Hematopoietic multipotent progenitor cell treated with erythropoietin and hydrocortisone succinate and interleukin-3 and kit ligand, for 6 days (in vitro differentiated cells): ENCODE measurements around the gene CIRBP.

Experiments used
- DNase-seq: peaks from one replicate; pipeline ENCODE4 v3.0.0-alpha.2; 2015

The CIRBP gene

DNA sequence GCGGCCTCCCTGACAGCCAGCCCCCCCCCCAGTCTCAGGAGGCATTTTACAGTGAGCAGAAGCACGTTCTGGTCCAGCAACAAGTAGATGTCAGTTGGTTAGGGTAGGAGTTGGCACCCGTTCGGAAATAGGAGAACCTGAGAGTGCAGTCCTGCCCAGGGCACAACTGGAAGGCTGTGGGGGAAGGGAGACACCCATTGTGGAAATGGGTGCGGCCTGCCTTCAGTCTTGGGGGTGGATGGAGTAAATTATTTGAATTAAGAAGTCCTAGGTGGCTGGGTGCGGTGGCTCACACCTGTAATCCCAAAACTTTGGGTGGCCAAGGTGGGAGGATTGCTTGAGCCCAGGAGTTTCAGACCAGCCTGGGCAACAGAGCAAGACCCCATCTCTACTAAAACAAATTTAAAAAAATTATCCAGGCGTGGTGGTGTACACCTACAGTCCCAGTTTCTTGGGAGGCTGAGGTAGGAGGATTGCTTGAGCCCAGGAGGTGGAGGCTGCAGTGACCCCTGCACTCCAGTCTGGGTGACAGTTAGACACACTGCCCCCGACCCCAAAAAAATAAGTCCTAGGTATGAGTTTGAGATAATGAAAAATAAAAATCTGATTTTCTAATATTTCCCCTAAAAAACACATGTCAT, 1.2 kb downstream of the CIRBP start:
- DNase-seq: peak; percentile 72

DNA sequence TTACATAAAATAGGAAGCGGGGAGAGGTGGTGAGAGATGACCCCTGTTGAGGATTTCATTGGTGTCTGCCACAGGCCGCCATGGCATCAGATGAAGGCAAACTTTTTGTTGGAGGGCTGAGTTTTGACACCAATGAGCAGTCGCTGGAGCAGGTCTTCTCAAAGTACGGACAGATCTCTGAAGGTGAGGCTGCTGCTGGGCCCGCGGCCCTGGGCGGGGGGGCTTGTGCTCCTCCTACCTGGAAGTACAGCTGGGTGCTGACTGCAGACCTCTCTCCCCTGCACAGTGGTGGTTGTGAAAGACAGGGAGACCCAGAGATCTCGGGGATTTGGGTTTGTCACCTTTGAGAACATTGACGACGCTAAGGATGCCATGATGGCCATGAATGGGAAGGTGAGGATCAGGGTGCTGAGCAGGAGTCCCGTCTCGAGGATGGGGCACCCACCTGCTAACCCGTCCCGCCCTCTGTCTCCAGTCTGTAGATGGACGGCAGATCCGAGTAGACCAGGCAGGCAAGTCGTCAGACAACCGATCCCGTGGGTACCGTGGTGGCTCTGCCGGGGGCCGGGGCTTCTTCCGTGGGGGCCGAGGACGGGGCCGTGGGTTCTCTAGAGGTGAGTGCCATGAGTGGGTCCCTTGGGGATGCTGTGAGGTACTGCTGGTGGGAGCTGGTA, 1.9 kb downstream of the CIRBP start:
- DNase-seq: no peak

DNA sequence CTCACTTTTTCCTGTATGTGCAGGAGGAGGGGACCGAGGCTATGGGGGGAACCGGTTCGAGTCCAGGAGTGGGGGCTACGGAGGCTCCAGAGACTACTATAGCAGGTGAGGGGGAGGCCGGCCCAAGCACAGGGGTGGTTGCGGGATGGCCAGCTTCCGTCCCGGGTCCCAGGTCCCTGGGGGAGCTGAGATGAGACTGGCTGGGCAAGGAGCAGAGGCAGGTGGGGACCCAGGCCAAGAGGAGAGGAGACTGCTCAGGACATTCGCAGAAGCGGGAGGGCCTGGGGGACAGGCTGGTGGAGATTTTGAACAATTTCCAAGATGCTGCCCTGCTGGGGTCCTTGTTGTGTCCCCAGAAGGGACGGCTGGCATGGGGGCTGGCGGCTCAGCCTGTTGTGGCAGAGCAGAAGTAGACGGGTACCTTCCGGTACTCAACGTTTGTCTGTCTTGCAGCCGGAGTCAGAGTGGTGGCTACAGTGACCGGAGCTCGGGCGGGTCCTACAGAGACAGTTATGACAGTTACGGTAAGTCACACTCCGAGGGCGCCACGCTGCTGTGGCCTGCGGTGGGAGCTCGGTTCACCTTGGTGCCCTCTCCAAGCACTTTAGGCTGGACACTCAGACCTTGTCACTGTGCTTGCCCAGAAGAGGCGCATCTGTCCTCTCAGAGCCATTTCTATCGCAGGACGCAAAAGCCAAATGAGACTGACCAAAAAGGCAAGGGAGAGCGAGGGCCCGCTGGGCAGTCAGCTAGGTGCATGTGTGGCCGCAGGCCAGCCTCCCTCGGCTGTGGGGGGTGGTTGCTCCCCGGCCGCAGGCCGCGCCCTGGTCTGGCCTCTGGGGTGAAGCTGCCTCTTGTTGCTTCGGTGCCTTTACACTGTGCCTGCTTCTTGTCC, 2.6 kb downstream of the CIRBP start:
- no peak for DNase-seq

DNA sequence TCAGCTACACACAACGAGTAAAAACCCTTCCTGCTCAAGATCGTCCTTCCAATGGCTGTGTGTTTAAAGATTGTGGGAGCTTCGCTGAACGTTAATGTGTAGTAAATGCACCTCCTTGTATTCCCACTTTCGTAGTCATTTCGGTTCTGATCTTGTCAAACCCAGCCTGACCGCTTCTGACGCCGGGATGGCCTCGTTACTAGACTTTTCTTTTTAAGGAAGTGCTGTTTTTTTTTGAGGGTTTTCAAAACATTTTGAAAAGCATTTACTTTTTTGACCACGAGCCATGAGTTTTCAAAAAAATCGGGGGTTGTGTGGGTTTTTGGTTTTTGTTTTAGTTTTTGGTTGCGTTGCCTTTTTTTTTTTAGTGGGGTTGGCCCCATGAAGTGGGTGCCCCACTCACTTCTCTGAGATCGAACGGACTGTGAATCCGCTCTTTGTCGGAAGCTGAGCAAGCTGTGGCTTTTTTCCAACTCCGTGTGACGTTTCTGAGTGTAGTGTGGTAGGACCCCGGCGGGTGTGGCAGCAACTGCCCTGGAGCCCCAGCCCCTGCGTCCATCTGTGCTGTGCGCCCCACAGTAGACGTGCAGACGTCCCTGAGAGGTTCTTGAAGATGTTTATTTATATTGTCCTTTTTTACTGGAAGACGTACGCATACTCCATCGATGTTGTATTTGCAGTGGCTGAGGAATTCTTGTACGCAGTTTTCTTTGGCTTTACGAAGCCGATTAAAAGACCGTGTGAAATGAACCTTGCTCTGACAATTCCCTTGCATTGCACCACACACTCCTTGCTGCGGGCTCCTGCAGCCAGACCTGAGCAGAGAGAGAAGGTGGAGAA, 3.5 kb downstream of the CIRBP start:
- DNase-seq: no peak

DNA sequence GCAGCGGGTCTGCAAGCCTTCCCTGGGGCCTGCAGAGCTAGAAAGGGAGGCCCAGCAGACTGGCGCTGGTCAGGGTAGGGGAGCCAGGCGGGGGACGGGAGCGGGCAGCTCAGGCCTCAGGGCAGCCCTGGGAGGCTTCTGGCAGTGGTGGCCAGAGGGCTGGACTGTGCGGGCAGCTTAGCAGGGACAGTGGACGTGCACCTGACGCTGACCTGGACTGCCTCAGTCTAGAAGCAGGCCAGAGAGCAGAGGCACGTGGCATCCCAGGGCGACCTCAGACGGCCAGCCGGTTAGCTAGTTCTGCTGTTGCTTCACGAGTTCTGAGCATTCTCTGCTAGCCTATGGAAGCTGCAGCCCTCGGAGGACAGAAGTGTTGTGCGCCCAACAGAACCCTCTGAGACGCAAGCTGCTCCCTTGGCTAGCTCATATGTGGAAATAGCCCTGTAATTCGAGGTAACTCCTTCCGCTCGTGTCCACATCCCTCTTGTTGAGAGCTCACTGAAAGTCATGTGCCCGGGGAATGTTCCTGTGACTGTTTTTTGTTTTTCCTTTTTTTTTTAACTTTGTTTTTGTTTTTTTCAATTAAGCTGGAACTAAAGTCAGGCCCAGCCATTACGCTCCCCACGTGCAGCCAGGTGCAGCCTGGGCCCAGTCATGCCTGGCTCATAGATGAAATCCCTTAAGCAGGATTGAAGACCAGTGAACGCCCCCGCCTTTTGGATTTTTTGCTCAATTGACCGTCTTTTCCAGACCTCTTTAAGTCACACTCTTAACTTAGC, 4.3 kb downstream of the CIRBP start:
- DNase-seq: no peak

DNA sequence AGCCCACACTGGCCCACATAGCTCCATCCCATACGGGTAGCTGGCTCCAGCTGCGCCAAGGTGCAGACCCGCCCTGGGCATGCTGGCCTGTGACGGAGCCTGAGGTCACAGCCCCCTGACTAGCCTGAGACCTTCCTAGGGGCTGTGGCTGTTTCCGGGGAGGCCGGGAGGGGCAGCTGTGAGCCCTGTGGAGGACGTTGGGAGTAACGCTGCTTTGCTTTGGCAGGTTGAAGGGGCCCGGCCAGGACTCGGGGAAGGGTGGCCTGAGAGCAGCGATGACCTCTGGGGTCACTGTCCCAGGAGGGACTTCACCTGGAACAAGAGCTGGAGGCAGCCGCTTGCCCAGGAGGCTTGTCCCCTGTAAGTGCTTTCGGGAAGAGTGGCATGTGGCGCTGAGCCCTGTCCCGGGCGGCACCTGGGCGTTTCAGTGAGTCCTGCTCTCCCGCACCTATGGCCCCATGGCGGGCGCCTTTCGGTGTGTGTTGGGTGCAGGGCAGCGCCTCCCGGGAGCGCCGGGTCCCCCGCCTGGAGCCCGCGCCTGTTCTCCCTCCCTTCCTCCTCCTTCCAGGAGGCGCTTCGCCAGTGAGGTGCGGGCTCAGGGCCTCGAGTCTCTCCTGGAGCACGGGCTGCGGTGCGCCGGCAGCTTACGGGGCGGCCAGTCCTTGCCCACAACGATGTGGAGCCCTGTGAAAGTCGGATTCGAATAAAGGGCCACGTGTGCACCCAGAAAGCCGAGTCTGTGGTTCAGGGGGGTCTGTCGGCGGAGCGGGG, 5.1 kb downstream of the CIRBP start:
- no peak for DNase-seq

DNA sequence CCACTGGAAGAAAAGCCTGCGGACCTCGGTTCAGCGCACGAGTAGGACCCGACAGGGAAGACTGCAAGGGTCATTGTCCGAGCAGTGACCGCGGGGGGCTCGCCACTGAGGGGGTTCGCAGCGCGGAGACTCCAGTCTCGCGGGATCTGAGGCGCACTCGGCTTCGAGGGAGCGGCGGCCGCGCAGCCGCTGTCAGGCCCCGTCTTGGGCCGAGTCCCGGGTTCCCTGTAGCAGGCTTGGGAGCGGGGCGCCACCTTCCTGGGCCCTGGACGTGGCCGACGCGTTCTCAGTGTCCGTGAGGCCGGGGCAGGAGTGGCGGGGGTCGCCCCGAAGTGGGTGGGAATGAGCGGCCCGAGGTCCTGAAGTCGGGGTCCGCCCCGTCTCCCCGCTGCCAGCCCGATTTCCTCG, 5.7 kb downstream of the CIRBP start:
- no peak for DNase-seq

DNA sequence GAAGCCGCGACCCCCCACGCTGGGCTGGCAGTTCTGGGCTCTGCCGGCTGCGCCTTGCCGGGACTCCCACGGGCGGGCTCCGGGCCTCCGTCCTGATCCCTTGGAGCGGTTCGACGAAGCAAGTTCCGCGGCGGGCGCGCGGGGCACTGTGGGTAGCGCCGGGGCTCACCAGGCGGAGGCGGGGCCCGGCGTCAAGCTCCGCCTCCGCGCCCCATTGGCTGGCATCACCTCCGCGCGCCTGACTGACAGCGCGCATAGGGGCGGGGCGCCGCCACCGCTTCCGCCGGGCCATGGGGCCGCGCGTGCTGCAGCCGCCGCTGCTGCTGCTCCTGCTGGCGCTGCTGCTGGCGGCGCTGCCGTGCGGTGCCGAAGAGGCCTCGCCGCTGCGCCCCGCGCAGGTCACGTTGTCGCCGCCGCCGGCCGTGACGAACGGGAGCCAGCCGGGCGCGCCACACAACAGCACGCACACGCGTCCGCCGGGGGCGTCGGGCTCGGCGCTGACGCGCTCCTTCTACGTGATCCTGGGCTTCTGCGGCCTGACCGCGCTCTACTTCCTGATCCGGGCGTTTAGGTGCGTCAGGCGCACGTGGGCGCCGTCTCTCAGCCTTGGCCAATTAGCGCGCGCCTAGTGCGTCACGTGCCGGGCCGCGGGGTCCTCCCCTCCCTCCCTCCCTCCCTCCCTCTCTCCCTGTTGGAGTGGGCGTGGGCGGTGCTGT, 6.3 kb downstream of the CIRBP start, which contains the start of gene FAM174C:
Gene FAM174C (plus strand): TSS at position 271 of the 716 bp plus-strand sequence. CDS start 20 bp downstream, at position 291.
- DNase-seq: peak; percentile 98

DNA sequence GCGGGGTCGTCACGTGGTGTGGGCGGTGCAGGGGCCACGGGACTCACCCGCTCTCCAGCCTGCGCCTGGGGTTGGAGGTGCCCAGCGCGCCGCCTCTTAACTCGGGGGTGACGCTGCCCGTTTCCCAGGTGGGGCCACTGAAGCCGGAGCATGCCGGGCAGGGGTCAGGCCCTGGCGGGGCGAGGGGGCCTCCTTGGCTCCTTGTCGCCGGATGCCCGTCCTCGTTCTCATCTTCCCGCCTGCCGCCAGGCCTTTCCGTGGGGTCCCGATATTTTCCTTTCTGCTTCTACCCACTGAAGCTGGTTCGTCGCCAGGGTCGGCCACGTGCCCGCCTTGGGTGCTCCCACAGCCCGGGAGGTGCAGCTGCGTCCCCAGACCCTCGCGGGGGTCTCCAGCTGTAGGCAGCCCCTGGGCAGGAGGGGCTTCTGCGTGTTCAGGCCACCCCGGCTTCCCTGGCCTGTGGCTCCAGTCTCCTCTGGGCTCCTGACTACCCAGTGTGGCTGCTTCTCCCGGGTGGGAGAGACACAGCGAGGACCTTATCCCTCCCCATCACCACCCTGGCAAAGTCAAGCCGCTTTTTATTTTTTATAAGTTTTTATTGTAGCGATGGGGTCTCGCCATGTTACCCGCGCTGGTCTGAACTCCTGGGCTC, 7.0 kb downstream of the CIRBP start:
- no peak for DNase-seq

DNA sequence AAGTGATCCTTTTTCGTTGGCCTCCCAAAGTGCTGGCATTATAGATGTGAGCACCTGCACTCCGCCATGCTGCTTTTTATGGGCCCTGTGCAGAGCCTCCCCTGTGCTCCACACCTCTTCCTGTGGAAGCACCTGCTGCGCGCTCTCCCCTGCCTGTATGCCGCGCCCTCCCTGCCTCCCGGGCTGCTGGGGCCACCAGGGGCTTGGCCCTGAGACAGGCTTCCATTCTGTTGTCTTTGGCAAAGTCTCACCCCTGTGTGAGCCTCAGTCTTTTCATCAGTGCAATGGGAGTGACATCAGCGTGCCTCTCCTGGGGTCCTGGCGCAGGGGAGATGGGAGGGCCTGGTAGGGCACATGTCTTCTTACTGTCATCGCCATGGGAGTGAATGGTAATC, 7.5 kb downstream of the CIRBP start:
- no peak for DNase-seq

DNA sequence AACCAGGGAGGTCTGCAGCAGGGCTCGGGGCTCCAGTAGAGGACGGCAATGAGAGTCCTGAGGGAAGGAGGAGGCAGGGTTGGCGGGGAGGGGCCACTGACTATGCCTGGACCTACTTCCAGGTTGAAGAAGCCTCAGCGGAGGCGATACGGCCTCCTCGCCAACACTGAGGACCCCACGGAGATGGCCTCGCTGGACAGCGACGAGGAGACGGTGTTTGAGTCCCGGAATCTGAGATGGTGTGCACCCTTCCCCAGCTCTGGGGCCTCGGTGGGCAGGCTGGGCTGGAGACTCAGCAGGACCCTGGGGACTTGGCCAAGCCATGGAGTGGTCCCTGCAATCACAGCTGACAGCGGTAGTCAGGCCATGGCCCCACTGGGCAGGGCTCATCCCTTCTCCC, 7.9 kb downstream of the CIRBP start:
- no peak for DNase-seq

DNA sequence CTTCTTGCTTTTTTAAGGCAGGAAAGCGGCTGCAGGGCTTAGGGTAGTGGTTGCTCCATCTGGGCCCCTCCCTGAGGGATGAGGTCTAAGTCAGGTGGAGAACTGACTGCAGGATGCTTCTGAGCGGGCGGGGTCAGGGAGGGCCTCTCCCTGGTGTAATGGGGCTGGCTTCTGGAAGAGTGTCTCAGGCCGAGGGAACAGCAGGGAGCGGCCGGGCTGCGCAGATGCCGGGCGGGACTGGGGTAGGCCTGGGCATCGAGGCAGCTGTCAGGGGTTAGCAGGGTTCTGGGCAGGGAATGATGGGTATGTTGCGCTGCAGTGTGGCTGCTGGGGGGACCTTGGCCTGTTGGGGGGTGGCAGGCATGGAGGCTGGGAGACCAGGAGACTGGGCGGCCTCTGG, 8.9 kb downstream of the CIRBP start:
- no peak for DNase-seq

DNA sequence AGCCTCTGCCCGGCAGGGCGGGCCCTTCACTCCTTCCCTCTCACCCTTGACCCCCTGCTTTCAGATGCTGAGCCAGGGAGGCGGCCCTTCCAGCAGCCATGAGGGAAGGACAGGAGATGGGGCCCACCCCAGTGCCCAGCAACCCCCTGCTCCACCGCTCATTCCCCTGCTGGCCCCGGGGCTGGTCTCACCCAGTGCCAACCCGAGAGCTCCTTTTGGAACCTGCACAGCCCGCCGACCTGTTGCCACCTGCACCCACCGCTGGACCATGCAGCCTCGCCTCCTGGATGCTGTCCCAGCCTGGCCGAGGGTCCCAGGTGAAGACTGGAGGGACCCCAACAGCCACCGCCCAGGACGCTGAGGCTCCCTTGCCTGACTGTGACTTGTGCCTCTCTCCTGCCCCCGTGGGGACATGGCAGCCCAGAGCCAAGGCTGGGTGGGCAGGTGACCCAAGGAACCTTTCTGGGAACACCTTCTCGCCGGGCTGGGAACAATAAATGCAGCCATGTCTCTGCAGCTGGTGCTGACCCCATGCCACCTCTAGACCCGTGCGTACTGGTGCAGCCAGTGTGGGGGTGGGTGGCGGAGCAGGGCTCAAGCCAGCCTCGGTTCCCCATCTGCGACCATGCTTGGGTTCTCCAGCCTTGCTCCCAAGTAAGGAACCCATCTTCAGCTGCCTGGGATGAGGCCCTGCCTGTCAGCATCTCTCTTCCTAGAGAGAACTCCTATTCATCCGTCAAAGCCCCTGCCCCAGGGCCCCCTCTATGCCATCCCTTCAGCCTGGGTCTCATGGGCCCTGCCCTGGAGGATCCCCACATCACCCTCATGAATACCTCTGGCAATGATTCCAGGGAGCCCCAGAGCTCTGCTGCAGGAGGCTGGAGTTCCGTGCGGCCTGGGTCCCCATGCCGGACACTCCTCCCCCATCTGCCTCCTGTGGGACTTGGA, 9.9 kb downstream of the CIRBP start:
- DNase-seq: no peak

DNA sequence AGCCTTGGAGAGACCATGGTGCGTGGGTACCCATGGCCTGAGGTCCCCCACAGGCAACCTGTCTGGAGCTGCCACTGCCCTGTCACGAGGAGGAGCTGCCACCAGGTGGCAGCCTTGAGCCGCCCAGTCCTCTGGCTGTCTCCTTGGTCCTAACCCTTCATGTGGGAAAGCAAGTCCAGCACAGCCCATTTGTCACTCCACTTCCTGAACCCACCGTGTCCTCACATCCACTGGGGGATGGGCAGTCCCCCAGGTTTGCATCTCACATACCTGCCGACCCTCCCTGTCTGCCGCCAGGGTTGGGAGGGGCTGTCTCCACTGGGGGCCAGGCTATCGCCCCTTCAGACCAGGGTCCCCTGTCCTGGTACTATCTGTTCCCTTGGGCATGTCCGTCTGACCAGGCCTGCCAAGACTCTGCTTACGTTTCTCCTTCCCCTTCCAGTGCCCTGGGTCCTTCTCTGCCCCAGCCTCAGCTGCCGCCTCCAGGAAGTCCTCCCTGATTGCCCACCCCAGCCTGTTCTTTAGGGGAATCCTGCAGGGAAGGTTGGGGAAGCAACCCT, 10.7 kb downstream of the CIRBP start:
- DNase-seq: peak; percentile 90

DNA sequence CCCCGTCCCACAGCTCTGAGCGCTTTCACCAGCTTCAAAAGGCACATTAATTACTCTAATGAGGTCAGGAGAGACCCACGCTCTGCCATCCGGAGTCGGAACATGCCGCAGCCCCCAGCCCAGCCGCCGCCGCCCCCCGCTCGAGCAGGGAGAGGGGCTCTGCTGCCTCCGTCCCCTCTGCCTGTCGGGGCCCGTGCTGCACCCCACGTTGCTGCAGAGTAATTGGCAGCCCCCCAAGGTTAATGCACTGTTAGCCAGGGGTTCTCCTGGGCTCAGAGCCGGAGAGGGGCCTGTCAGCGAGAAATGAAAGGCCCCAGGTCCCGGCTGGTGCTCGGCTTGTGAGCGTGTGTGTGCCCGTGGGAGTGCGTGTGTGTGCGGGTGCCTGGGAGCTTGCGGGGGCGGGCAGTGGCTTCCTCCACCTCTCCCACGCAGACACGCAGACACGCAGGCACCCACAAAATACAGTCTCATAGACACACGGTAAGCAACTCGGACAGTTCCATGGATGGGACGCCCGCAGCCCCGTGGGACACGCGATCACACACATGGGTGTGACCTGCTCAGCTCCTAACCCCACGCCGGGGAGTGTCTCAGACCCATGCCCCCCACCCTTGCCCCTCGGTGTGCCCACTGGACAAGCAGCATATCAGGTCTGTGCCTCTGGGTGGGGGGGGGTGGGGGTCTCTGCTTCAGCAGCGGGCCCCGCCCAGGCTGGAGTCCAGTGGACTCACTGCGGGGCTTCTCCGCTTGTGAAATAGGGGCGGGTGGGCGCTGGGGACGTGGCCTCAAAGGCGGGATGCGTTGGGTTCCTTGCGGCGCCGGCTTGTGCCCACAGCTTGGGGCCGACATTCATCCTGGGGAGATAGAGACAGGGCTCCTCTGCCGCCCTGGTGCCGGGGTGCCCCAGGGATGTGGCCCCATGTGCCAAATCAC, 11.8 kb downstream of the CIRBP start:
- no peak for DNase-seq

DNA sequence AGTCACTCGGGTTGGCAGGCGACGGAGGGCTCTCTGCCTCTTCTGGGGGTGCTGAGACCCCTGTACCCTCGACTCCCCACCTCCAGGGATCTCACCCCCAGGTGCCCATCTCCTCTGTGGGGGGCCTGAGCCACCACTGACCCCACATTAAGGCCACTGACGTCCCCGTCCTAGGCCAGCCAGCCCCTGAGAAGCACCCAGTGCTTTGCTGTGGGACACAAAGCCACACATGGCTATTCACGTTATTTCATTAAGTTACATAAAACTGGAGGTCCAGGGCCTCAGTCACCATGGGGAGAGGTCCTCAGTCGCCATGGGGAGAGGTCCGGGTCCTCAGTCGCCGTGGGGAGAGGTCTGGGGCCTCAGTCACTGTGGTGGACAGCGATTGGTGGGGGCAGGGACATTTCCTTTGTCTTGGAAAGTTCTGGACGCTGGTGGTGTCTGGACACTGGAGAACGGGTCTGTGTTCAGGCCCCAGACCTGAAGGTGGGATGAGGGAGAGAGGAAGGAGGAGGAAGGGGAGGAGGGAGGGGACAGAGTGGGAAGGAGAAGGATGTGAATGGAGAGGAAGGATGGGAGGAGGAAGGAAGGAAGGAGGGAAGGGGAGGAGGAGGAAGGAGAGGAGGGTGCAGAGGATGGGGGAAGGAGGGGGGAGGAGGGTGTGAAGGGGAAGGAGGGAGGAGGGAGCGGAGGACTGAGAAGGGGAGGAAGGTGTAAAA, 12.6 kb downstream of the CIRBP start:
- DNase-seq: no peak
